Erythroblast (primary cell): ENCODE results near the gene SEMA4G.

Experiments used
- GATA1 ChIP-seq: IDR thresholded peaks from 2 replicates; pipeline ENCODE4 v1.6.1; 2011; ENCODE audit warnings: low read depth, mild to moderate bottlenecking, control low read depth, low read length, moderate library complexity
- POLR2A ChIP-seq: IDR thresholded peaks from 2 replicates; pipeline ENCODE4 v1.6.1; 2011; ENCODE audit warnings: mild to moderate bottlenecking, low read length

DNA sequence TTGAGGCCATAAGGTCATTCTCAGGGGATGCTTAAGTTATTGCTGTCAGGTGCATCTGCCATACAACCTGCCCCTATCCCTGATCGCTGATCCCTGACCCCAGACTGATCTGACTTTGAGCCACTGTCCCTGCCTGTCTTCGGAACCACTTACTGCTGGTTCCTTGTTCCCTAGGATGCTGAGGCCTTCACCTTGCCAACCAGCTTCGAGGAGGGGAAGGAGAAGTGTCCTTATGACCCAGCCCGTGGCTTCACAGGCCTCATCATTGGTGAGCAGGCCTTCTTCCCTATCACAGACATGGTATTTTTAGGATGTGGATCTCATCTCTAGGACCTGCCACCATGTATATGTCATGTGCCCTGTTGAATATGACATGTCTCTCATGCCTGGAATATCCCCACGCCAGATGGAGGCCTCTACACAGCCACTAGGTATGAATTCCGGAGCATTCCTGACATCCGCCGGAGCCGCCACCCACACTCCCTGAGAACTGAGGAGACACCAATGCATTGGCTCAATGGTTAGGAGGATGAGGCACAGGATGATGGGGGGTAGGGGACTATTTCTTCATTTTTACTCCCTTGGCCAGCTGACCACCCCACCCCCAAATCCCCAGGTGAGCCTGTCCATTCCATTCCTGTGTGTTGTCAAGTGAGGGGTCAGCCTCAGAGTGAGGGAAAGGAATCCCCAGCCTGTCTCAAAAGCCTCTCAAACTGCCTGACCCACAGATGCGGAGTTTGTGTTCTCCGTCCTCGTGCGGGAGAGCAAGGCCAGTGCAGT lies 9.0 kb downstream of the SEMA4G start:
- TF ChIP-seq POLR2A = no peak
- no peak for TF ChIP-seq GATA1
